ENCODE results near the gene FKBP2.

FKBP2 gene

DNA sequence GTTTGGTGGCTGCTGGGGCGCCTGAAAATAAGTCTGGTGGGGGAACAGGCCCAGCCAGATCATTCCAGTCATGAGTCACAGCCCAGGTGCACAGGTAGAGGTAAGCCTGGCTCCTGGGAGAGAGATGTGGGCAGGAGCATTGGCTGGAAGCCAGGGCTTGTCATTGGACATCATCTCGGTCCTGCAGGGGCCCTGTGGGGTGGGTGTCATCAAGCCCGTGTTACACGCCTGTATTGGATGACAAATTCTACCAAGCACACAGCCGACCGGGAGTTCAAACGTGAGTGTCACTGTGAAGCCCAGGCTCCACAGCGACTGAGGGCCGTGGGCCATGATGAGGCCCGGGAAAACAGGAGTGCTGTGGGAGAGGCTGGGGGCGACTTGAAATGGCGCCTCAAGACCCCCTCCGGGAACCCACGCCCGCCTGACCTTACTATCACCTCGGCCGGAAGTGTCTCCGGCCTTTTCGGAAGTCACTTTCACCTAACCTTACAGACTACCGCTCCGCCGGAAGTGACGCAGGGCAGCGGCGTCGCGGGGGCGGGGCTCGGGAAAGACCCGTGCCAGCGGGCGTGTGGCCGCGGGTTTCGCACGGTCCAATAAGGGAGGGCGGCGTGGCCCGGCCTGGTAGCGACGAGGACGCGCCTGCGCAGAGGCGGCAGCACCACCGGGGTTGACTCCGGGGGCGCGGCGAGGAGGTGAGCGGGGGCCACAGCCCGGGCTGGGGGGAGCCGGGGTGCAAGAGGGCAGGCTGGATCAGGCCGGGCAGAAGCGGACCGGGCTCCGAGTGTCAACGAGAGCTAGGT, at the start of gene FKBP2:
FKBP2 (plus strand) TSS at position 661 of the 806 bp plus-strand sequence. CDS start 1,293 bp downstream, outside the sequence.
- peak; percentile 99 for DNase-seq (ENCODE audit: low spot score)

DNA sequence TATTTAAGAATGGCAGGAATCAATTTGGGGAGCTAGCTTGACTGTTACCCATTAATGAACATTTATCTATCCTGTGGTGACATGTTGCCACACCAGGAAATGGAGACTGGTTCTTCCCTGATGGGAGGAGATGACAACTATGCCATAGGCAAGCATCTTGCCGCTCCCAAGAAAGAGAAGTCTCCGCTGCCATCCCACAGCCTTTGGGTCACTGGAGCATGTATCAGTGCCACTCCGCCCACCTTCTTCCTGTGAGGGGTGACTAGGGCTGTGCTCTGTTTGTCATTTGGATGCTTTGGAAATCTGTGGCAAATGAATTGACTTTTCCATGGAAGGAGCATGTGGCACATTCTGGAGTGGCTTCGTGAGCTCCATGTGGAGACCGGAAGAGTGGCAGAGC, 48.5 kb upstream of the FKBP2 start:
- DNase-seq (ENCODE audit: low spot score), result no peak

- no peak for DNase-seq (ENCODE audit: low spot score)
These were observed 44.3 kb upstream of the FKBP2 start for GRCh38 chr11:64196626-64197025.

DNA sequence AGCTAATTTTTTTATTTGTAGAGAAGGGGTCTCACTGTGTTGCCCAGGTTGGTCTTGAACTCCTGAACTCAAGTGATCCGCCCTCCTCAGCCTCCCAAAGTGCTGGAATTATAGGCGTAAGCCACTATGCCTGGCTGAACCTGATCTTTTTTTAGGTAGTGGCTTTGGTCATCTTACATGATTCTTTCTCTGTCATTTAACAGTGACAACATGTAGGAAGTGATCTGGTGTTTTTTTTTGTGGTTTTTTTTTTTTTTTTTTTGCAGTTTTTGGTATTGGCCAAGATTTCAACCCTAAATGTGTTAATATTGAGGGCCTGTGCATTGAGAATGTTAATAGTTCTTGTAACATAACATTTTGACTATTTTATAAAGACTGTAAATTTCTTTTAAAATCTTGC, 42.4 kb upstream of the FKBP2 start:
- no peak for DNase-seq (ENCODE audit: low spot score)

DNA sequence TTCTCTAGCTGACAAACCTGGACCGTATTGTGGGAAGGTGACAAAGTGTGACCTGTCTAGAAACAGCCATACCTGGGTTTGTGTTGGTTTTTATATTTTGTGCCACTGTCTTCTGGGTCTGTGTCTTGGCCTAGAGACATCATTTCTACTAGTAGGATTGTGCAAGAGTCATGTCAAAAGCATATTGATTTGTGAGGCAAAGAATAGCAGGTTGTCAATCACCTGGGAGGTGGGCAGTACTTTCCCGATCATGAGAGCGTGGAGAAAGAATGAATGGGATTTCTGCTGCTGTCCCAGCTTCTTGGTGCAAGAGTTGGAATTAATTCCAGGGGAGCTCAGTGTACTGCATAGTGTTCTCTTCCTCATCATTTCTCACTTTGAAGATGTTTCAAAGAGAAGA, 39.4 kb upstream of the FKBP2 start:
- no peak for DNase-seq (ENCODE audit: low spot score)

DNA sequence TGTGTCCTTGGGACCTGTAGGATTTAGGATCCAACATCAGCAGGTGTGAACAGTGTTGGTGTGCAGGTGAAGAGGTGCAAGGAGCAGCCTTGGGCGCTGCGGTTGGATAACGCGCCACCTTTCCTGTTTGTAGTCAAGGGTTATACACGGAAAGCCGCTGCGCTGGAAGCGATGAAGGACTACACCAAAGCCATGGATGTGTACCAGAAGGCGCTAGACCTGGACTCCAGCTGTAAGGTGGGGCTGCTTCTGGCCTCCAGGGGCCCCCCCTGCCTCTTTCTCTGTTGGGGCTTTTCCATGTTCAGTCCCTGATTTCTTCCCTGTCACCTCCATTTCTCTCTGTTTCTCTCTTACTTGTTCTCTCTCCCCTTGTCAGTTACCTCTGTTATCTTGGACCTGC, 37.9 kb upstream of the FKBP2 start:
- DNase-seq (ENCODE audit: low spot score), result no peak

- DNase-seq (ENCODE audit: low spot score), result no peak
These were observed 37.3 kb upstream of the FKBP2 start for GRCh38 chr11:64203421-64204079.

- no peak for DNase-seq (ENCODE audit: low spot score)
These were observed 36.8 kb upstream of the FKBP2 start for GRCh38 chr11:64204080-64204440.

- peak; percentile 98 for DNase-seq (ENCODE audit: low spot score)
These were observed 36.4 kb upstream of the FKBP2 start for GRCh38 chr11:64204464-64204989.

DNA sequence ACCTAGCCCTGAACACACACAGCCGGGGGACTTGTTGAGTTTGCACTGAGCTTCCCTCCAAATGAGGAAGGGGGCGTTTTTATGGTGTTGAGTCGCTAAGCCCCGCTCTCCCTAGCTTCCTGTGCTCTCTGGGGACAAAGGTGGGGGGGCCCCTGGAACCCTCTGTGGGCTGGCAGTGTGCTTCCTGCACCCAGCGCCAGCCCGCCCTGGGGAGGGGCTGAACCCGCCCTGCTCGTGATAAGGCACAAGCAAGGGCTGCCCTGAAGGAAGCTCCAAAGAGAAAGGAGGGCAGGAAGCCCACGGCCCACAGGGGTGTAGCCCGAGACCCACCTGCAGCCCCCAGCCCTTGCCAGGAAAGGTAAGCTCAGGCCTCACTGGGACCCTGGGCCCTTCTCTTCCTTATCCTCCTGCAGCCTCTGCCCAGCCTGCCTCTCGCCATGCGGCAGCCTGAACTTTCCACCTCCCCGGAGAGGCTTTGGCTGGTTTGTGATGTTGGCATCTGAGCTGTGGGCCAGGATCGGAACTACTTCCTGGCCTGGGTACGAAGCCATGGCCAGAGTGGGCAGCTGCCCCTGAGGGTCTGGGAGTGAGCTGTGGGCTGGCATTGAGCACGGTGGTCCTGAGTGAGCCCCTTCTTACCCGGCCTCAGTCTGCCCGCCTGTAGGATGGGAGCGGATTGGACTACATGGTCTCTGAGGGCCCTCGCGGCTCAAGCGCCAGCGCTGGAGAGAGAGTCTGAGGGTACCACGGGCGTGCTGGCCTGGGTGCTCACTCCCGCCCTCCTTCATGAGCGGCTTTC, 34.2 kb upstream of the FKBP2 start, which contains the start of gene FERMT3:
FERMT3 (plus strand) TSS at position 265 of the 799 bp plus-strand sequence. CDS start 644 bp downstream, outside the sequence.
- peak; percentile 76 for DNase-seq (ENCODE audit: low spot score)

- peak; percentile 90 for DNase-seq (ENCODE audit: low spot score)
These were observed 33.4 kb upstream of the FKBP2 start for GRCh38 chr11:64207256-64208085.

- DNase-seq (ENCODE audit: low spot score), result no peak
These were observed 32.7 kb upstream of the FKBP2 start for GRCh38 chr11:64208086-64208795.

- no peak for DNase-seq (ENCODE audit: low spot score)
These were observed 31.9 kb upstream of the FKBP2 start for GRCh38 chr11:64208796-64209562.

DNA sequence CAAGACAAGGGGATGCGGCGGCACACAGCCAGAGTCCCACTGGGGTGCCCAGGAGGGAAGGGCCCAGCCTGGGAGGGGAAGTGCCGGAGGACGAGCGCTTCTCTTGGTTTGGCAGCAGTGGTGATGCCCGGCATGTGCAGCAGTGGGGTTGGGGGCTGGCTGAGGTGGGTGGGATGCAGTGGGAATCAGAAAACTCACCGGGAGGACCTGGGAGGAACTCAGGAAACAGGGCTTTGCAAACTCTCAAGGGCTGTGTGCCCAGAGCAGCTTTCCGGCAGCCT, 31.4 kb upstream of the FKBP2 start:
- no peak for DNase-seq (ENCODE audit: low spot score)

GRCh38 chr11:64210301-64211020, 30.4 kb upstream of the FKBP2 start:
- no peak for DNase-seq (ENCODE audit: low spot score)

DNA sequence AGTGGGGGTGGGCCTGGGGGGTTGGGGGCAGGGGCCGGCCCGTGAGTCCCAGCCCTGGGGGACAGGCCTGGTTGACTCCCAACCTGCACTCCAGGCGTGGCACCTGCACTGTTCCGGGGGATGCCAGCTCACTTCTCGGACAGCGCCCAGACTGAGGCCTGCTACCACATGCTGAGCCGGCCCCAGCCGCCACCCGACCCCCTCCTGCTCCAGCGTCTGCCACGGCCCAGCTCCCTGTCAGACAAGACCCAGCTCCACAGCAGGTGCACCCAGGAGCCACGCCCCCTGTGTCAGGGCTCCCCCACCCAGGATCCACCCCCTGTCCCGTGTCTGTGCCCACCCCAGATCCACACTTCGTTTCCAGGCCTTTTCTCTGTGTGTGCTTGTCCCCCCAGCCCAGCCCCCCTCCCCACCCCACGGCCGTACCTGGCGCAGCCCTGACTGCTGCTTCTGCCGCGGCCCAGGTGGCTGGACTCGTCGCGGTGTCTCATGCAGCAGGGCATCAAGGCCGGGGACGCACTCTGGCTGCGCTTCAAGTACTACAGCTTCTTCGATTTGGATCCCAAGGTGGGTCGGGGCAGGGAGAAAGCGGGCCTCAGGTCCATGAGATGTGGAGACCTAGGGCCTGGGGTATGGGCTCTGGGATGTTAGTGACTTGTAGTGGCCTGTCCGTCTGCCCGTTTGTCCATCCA, 29.6 kb upstream of the FKBP2 start:
- DNase-seq (ENCODE audit: low spot score), result no peak

GRCh38 chr11:64216879-64217278, 24.0 kb upstream of the FKBP2 start:
- DNase-seq (ENCODE audit: low spot score), result no peak

GRCh38 chr11:64218628-64219353, 22.1 kb upstream of the FKBP2 start:
- DNase-seq (ENCODE audit: low spot score), result no peak
